GM11168 (cell line): Measurements from ENCODE around the gene NAV2.

ENCODE experiments used
- in situ Hi-C: fragments of 300-500 bp; cut with MboI; formaldehyde crosslinking; loops from one replicate; pipeline ENCODE4 v1.12.0; 2022; ENCODE audit warnings: low sequenced_read_pairs; ENCODE audit not compliant: unreplicated experiment

NAV2 gene

GRCh38 chr11:20102397-20102796 is 389.8 kb downstream of the NAV2 start:
- in situ Hi-C loops = no loop called here

- in situ Hi-C loops = no loop called here
Measured at GRCh38 chr11:20103281-20103680, 390.6 kb downstream of the NAV2 start.

- in situ Hi-C loops = loop anchor here (5.0 kb wide), 1 partner anchor 148 kb away; no protein-coding TSS in a partner anchor
Measured at GRCh38 chr11:20105427-20105826, 392.8 kb downstream of the NAV2 start.

- in situ Hi-C loops = loop anchor here (5.0 kb wide), 1 partner anchor 153 kb away; no protein-coding TSS in a partner anchor
Measured at GRCh38 chr11:20109731-20110445, 397.3 kb downstream of the NAV2 start.

- in situ Hi-C loops = no loop called here
Measured at GRCh38 chr11:20110908-20111669, 398.5 kb downstream of the NAV2 start.

GRCh38 chr11:20111871-20112270 is 399.2 kb downstream of the NAV2 start:
- in situ Hi-C loops = no loop called here

GRCh38 chr11:20112291-20113148 is 399.9 kb downstream of the NAV2 start:
- in situ Hi-C loops = no loop called here

GRCh38 chr11:20113149-20113438 is 400.5 kb downstream of the NAV2 start:
- in situ Hi-C loops = no loop called here

GRCh38 chr11:20114588-20114987 is 402.0 kb downstream of the NAV2 start:
- in situ Hi-C loops = no loop called here

- in situ Hi-C loops = no loop called here
Measured at GRCh38 chr11:20116825-20117224, 404.2 kb downstream of the NAV2 start.

- in situ Hi-C loops = no loop called here
Measured at GRCh38 chr11:20117291-20117690, 404.7 kb downstream of the NAV2 start.

GRCh38 chr11:20118209-20118608 is 405.6 kb downstream of the NAV2 start:
- in situ Hi-C loops = no loop called here

GRCh38 chr11:20119315-20119714 is 406.7 kb downstream of the NAV2 start:
- in situ Hi-C loops = no loop called here

- in situ Hi-C loops = no loop called here
Measured at GRCh38 chr11:20120134-20120925, 407.7 kb downstream of the NAV2 start.

- in situ Hi-C loops = no loop called here
Measured at GRCh38 chr11:20122131-20122530, 409.5 kb downstream of the NAV2 start.

GRCh38 chr11:20125927-20126326 is 413.3 kb downstream of the NAV2 start:
- in situ Hi-C loops = loop anchor here (5.0 to 25.0 kb wide), 2 partner anchors 231 to 486 kb away; no protein-coding TSS in a partner anchor

- in situ Hi-C loops = loop anchor here (5.0 to 25.0 kb wide), 2 partner anchors 231 to 486 kb away; no protein-coding TSS in a partner anchor
Measured at GRCh38 chr11:20126724-20127123, 414.1 kb downstream of the NAV2 start.

- in situ Hi-C loops = loop anchor here (5.0 to 25.0 kb wide), 2 partner anchors 229 to 484 kb away; no protein-coding TSS in a partner anchor
Measured at GRCh38 chr11:20127671-20128527, 415.3 kb downstream of the NAV2 start.

GRCh38 chr11:20128528-20128825 is 415.8 kb downstream of the NAV2 start:
- in situ Hi-C loops = loop anchor here (5.0 to 25.0 kb wide), 2 partner anchors 229 to 484 kb away; no protein-coding TSS in a partner anchor
